ENCODE results near the gene SYNE1. TPM values are rescaled to one million over a fixed set of nuclear protein-coding genes. Genes with fewer than 3 reads are reported as not detected.
A peak's percentile ranks its signal among the peaks of the same experiment; 100 is the strongest.
"Not testable (repeated sequence)": the region's sequence is repeated elsewhere in the genome, so short reads cannot be mapped to it uniquely, and the experiment has no call there.

The SYNE1 gene
- total RNA-seq (100 to 1,000 TPM in 4 of 5 donors, 10 to 100 TPM in 1; 77.2 to 279 (median 167) TPM), polyA plus RNA-seq (10 to 100 TPM; 12.8 to 13.6 (median 13.5) TPM)
- long read RNA-seq, donor 1, result 0 reads
- long read RNA-seq, donor 2, result 0 reads
- long read RNA-seq, donor 3, partial matches to known transcripts, result 0 of 1 reads
- long read RNA-seq, donor 3, other reads (novel, unspliced or antisense), result 0 of 1 reads
- long read RNA-seq, donor 4, result 0 reads
- long read RNA-seq, donor 5, result 0 reads
- long read RNA-seq, donor 6, partial matches to known transcripts, result 130 of 153 reads
- long read RNA-seq, donor 6, other reads (novel, unspliced or antisense), result 22 of 153 reads
- long read RNA-seq, donor 7, result 0 reads
- long read RNA-seq, donor 8, result 0 reads
- long read RNA-seq, donor 9, result 0 reads
- long read RNA-seq, donor 10, result 0 reads

- WGBS, 5 donors, result 21 to 30% (median 26%) methylated on average over 14 to 16 of the region's 16 CpGs
- Histone ChIP-seq H3K27ac (peak within 1 kb of the TSS; percentile 34 to 80 (median 63)), H3K4me3 (peak within 1 kb of the TSS; percentile 56 to 77 (median 66))
Observed at GRCh38 chr6:152637296-152638047, at the start of gene SYNE1. TSS of gene SYNE1 (minus strand) at chr6:152637362. CDS start at chr6:152628331, 9,031 bp downstream.

GRCh38 chr6:152685819-152686218 lies 48.7 kb upstream of the SYNE1 start:
- H3K27ac ChIP-seq, result no peak overlapping the region
- DNase-seq, result no peak
- intact Hi-C loops (cut with DNase I; ENCODE audit: low total_unique reads), result no loop called here
- no peaks in the 10 kb centered on the region for H3K36me3 ChIP-seq
- TF ChIP-seq POLR2A (IDR thresholded peaks at IDR 0.05) (no peak), POLR2AphosphoS5 (IDR thresholded peaks at IDR 0.05) (no peak), CTCF (IDR thresholded peaks at IDR 0.05) (no peak), EP300 (IDR thresholded peaks at IDR 0.05) (no peak)
- H3K27me3 ChIP-seq, result no peaks in the 10 kb centered on the region
- H3K4me3 ChIP-seq, result no peak overlapping the region
- no peaks in the 10 kb centered on the region for H3K4me1 ChIP-seq
- H3K9me3 ChIP-seq, result no peaks in the 10 kb centered on the region
- WGBS, 5 donors, result 88 to 94% (median 91%) methylated on average over 12 of the region's 12 CpGs

More at GRCh38 chr6:152637296-152638047, at the start of gene SYNE1:
- peaks cover 8 to 35% (median 28%) of the 10 kb centered on the region in 4 donors for H3K4me1 ChIP-seq
- no peak for DNase-seq
- TF ChIP-seq POLR2AphosphoS5 (IDR thresholded peaks at IDR 0.05) (no peak), EP300 (IDR thresholded peaks at IDR 0.05) (no peak), CTCF (IDR thresholded peaks at IDR 0.05) (no peak), POLR2A (IDR thresholded peaks at IDR 0.05) (no peak)
- peaks cover 0 to 9% (median 8%) of the 10 kb centered on the region in 3 donors for H3K27me3 ChIP-seq
- no peaks in the 10 kb centered on the region for H3K9me3 ChIP-seq
- no peaks in the 10 kb centered on the region for H3K36me3 ChIP-seq
- intact Hi-C loops (cut with DNase I; ENCODE audit: low total_unique reads), result loop anchor here (5.0 kb wide), 1 partner anchor 85 kb away; no protein-coding TSS in a partner anchor

GRCh38 chr6:152682935-152683334 lies 45.8 kb upstream of the SYNE1 start:
- H3K9me3 ChIP-seq; H3K27ac ChIP-seq; H3K4me1 ChIP-seq; intact Hi-C loops (cut with DNase I; ENCODE audit: low total_unique reads); H3K27me3 ChIP-seq; DNase-seq; H3K36me3 ChIP-seq; H3K4me3 ChIP-seq: not testable (repeated sequence)
- WGBS, 5 donors, result 37 to 51% (median 43%) methylated on average over 8 of the region's 8 CpGs

- Histone ChIP-seq H3K9me3 (no peaks in the 10 kb centered on the region), H3K27me3 (no peaks in the 10 kb centered on the region), H3K4me3 (no peak overlapping the region), H3K4me1 (no peaks in the 10 kb centered on the region), H3K36me3 (no peaks in the 10 kb centered on the region), H3K27ac (no peak overlapping the region)
- intact Hi-C loops (cut with DNase I; ENCODE audit: low total_unique reads), result no loop called here
- WGBS, 5 donors, result 26 to 40% (median 29%) methylated on average over 8 of the region's 8 CpGs
- DNase-seq, result no peak
- no peak for TF ChIP-seq EP300 (IDR thresholded peaks at IDR 0.05)
- no peak for TF ChIP-seq POLR2AphosphoS5 (IDR thresholded peaks at IDR 0.05)
- no peak for TF ChIP-seq POLR2A (IDR thresholded peaks at IDR 0.05)
Observed at GRCh38 chr6:152682141-152682540, 45.0 kb upstream of the SYNE1 start.

- WGBS, 5 donors, result 18 to 34% (median 23%) methylated on average over 3 of the region's 3 CpGs
- Histone ChIP-seq H3K4me1 (no peaks in the 10 kb centered on the region), H3K27me3 (no peaks in the 10 kb centered on the region), H3K27ac (no peak overlapping the region), H3K36me3 (no peaks in the 10 kb centered on the region), H3K9me3 (no peaks in the 10 kb centered on the region), H3K4me3 (no peak overlapping the region)
- intact Hi-C loops (cut with DNase I; ENCODE audit: low total_unique reads), result no loop called here
- TF ChIP-seq POLR2A (IDR thresholded peaks at IDR 0.05) (no peak), EP300 (IDR thresholded peaks at IDR 0.05) (no peak), CTCF (IDR thresholded peaks at IDR 0.05) (no peak)
- DNase-seq, result no peak
Observed at GRCh38 chr6:152680879-152681517, 43.8 kb upstream of the SYNE1 start.
